K562 (cell line): ENCODE data around the gene USP22. TPM values are rescaled to one million over a fixed set of nuclear protein-coding genes. Genes with fewer than 3 reads are reported as not detected.

Source experiments
- ATAC-seq: fragments of 200-7000 bp; cut with Tn5 transposase; 3 replicates; pipeline ENCODE4 v1.9.1; 2020; ENCODE audit warnings: moderate library complexity
- BruUV-seq: library from RNA; stranded (reverse); fragments of 400-500 nt; replicated peaks from 2 replicates; lab custom pipeline; 2021; lab: Mats Ljungman, UMichigan
- CTCF ChIA-PET: fragments of 300-600 bp; formaldehyde crosslinking; extraction: SDS; loops from one replicate; lab custom pipeline; 2021; ENCODE audit warnings: low intra/inter-chr PET ratio; lab: Yijun Ruan, JAX
- POLR2A ChIA-PET: fragments of 300-600, 350-650 bp; sonication (Branson Sonifier 250); formaldehyde crosslinking; extraction: SDS; loops from one replicate; lab custom pipeline; 2021; ENCODE audit warnings: antibody characterized with exemption, inconsistent platforms; lab: Yijun Ruan, JAX
- DNase-seq, 4 experiments: peaks; one replicate each; pipeline versions ENCODE4 v3.0.0 to v3.0.0-alpha.2; 2011 to 2018; ENCODE audit warnings: low spot score in 3 of 4, mixed read lengths in 3 of 4; ENCODE audit errors: extremely low read depth in 1 of 4
- FAIRE-seq: peaks from 2 replicates; lab custom pipeline; 2011; peaks lifted over from hg19 to GRCh38; lab: Jason Lieb, UNC
- H2AFZ ChIP-seq: 2 replicates; pipeline ENCODE4 v1.6.0; 2011; ENCODE audit warnings: low read depth, low read length, control low read depth, inconsistent platforms
- H3K27ac ChIP-seq: fragments of 200-600 bp; 3 replicates; pipeline ENCODE4 v1.8.0; 2011; ENCODE audit warnings: low read depth, mild to moderate bottlenecking, control low read depth, inconsistent platforms, low read length, moderate library complexity, mixed read lengths; ENCODE audit errors: extremely low read depth
- H3K27me3 ChIP-seq, 2 experiments: fragments of 300-600 bp in 1 of 2; 2 replicates in 1 of 2; 3 replicates in 1 of 2; pipeline versions ENCODE4 v1.6.0 to v1.8.0; 2011; ENCODE audit warnings: inconsistent platforms in 2 of 2, low read length in 2 of 2, mild to moderate bottlenecking in 1 of 2, mixed read lengths in 1 of 2, moderate library complexity in 1 of 2; ENCODE audit not compliant: control insufficient read depth in 2 of 2, insufficient read depth in 2 of 2
- H3K36me3 ChIP-seq: fragments of 300-600 bp; 3 replicates; pipeline ENCODE4 v1.8.0; 2011; ENCODE audit warnings: mild to moderate bottlenecking, low read length, inconsistent platforms; ENCODE audit not compliant: control insufficient read depth, insufficient read depth
- H3K4me1 ChIP-seq, 2 experiments: fragments of 200-600 bp in 1 of 2; replicated peaks in 1 of 2; 2 replicates in 1 of 2; 3 replicates in 1 of 2; pipeline versions ENCODE4 v1.5.1 to v1.8.0; 2011; ENCODE audit warnings: inconsistent platforms in 2 of 2, low read length in 2 of 2, mild to moderate bottlenecking in 1 of 2, mixed read lengths in 1 of 2, moderate library complexity in 1 of 2; ENCODE audit not compliant: control insufficient read depth in 2 of 2, insufficient read depth in 2 of 2
- H3K4me2 ChIP-seq: 2 replicates; pipeline ENCODE4 v1.6.1; 2011; ENCODE audit warnings: low read length, control low read depth, inconsistent platforms, mixed read lengths; ENCODE audit not compliant: insufficient read depth
- H3K4me3 ChIP-seq: fragments of 200-600 bp; sonication (generic), shearing (Covaris generic); 2 replicates; pipeline ENCODE4 v1.5.1; 2016; ENCODE audit warnings: control low read depth, inconsistent platforms
- H3K79me2 ChIP-seq: fragments of 200-600 bp; 3 replicates; pipeline ENCODE4 v1.8.0; 2011; ENCODE audit warnings: low read length, inconsistent platforms; ENCODE audit not compliant: control insufficient read depth, insufficient read depth
- H3K9ac ChIP-seq, 2 experiments: 2 replicates each; pipeline versions ENCODE4 v1.6.0 to v1.6.1; 2011; ENCODE audit warnings: low read depth in 2 of 2, low read length in 2 of 2, control low read depth in 1 of 2, inconsistent platforms in 1 of 2, mild to moderate bottlenecking in 1 of 2, mixed read lengths in 1 of 2; ENCODE audit not compliant: insufficient read depth in 1 of 2
- H3K9me1 ChIP-seq: one replicate; pipeline ENCODE4 v1.6.0; 2011; ENCODE audit warnings: inconsistent platforms, mild to moderate bottlenecking, low read length, moderate library complexity; ENCODE audit not compliant: control insufficient read depth, insufficient read depth
- H3K9me3 ChIP-seq: replicated peaks from 2 replicates; pipeline ENCODE4 v1.5.1; 2011; ENCODE audit warnings: low read depth, low read length, inconsistent platforms; ENCODE audit not compliant: control insufficient read depth, insufficient read depth
- H4K20me1 ChIP-seq: replicated peaks from 2 replicates; pipeline ENCODE4 v1.6.1; 2011; ENCODE audit warnings: low read length, inconsistent platforms, mixed read lengths; ENCODE audit not compliant: control insufficient read depth, insufficient read depth
- KLF13 ChIP-seq: fragments of 450-650 bp; IDR thresholded peaks from 2 replicates; pipeline ENCODE4 v1.6.1; 2016; ENCODE audit warnings: missing genetic modification characterization, low read depth, mild to moderate bottlenecking, missing compliant biosample characterization, moderate library complexity, borderline replicate concordance
- NBN ChIP-seq: fragments of 450-650 bp; IDR thresholded peaks from 2 replicates; pipeline ENCODE4 v1.6.1; 2016; ENCODE audit warnings: low read depth, mild to moderate bottlenecking
- NCOR1 ChIP-seq: fragments of 450-650 bp; IDR thresholded peaks from 2 replicates; pipeline ENCODE4 v1.6.1; 2016; ENCODE audit warnings: mild to moderate bottlenecking, moderate library complexity
- PTBP1 ChIP-seq: fragments of 200-400 bp; formaldehyde crosslinking; IDR thresholded peaks from 2 replicates; pipeline ENCODE4 v1.6.1; 2017; ENCODE audit warnings: low read depth, low read length
- SIRT6 ChIP-seq: IDR thresholded peaks from one replicate; pipeline ENCODE4 v1.6.1; 2012; ENCODE audit warnings: low read depth, mild to moderate bottlenecking, control low read depth, inconsistent platforms, low read length, moderate library complexity
- TAL1 ChIP-seq: fragments of 450-650 bp; IDR thresholded peaks from 2 replicates; pipeline ENCODE4 v1.6.1; 2016; ENCODE audit warnings: mild to moderate bottlenecking
- ZBTB5 ChIP-seq: fragments of 450-650 bp; IDR thresholded peaks from 2 replicates; pipeline ENCODE4 v1.6.1; 2017; ENCODE audit warnings: antibody characterized with exemption
- ZNF644 ChIP-seq: fragments of 200-800 bp; sonication (Bioruptor generic); IDR thresholded peaks from 2 replicates; pipeline ENCODE4 v1.6.1; 2016; ENCODE audit warnings: low read depth, missing genetic modification characterization, missing compliant biosample characterization
- ZSCAN32 ChIP-seq: fragments of 450-650 bp; formaldehyde crosslinking; IDR thresholded peaks from 2 replicates; pipeline ENCODE4 v1.4.0; 2020; ENCODE audit warnings: mild to moderate bottlenecking, moderate library complexity
- WGBS: fragments of 100-300 bp; shearing (Covaris generic); methylation state at CpG from one replicate; pipeline ENCODE4 v1.1.6; 2016; ENCODE audit warnings: low coverage, mixed read lengths; ENCODE audit not compliant: insufficient coverage; ENCODE audit errors: missing lambda C conversion rate; 5-methylcytosine and 5-hydroxymethylcytosine counted together
- in situ Hi-C: fragments of 300-500 bp; cut with MboI; formaldehyde crosslinking; loops from 4 replicates; pipeline ENCODE4 v1.15.0; 2018; ENCODE audit warnings: inconsistent platforms, mixed read lengths
- intact Hi-C: fragments of 100-400 bp; cut with micrococcal nuclease; formaldehyde crosslinking; loops from 2 replicates; pipeline ENCODE4 v1.14.2; 2022
- polyA plus RNA-seq, 8 experiments: library from polyadenylated mRNA; depleted of rRNA in 4 of 8; stranded (reverse) in 5 of 8; unstranded in 3 of 8; fragments of >200 nt; fragmentation: Nextera tagmentation in 2 of 8; fragmentation: Illumina TruSeq in 1 of 8; extraction: Ambion mirVana in 2 of 8; extraction: Trizol in 1 of 8; gene quantifications; 2 replicates each; pipeline versions ENCODE4 v1.2.1 to v1.2.3, GENCODE V29; 2011 to 2014; ENCODE audit warnings: inconsistent platforms in 1 of 8, missing spikeins in 1 of 8
- total RNA-seq, 7 experiments: library from RNA; depleted of rRNA in 6 of 7; stranded (reverse); fragments of >200 nt in 6 of 7; fragmentation: Illumina TruSeq in 2 of 7; extraction: Trizol in 2 of 7; gene quantifications; 2 replicates each; pipeline versions ENCODE4 v1.2.1 to v1.2.3, GENCODE V29; 2011 to 2021; ENCODE audit warnings: low replicate concordance in 1 of 7

The USP22 gene
- total and polyA plus RNA-seq, 9 of the 15 experiments (the other 6 are each of a cell fraction or from before 2014, with no cell fraction given) = 6.5 to 113 (median 58.9) TPM

GRCh38 chr17:20994779-20995149 is 48.0 kb downstream of the USP22 start:
- Histone ChIP-seq H3K27ac (no peak overlapping the region), H4K20me1 (peaks cover 9% of the 10 kb centered on the region; the same call in 1 of the 2 replicates), H3K4me2 (no peak overlapping the region), H2AFZ (no peak overlapping the region), H3K9ac (no peak overlapping the region; a peak in 1 of 4 replicates), H3K4me3 (no peak overlapping the region), H3K9me3 (no peaks in the 10 kb centered on the region), H3K36me3 (peaks cover 5% of the 10 kb centered on the region; the same call in 1 of the 3 replicates), H3K4me1 (peaks cover 0 to 26% of the 10 kb centered on the region in 2 experiments; a peak in 2 of 5 replicates), H3K27me3 (no peaks in the 10 kb centered on the region), H3K79me2 (no peaks in the 10 kb centered on the region), H3K9me1 (peaks cover 3% of the 10 kb centered on the region)
- no TSS peak for BruUV-seq
- POLR2A ChIA-PET = no interaction called here
- 31% methylated on average over 5 of the region's 6 CpGs for WGBS
- intact Hi-C loops = loop anchor here (5.0 kb wide), 1 partner anchor 192 kb away; no protein-coding TSS in a partner anchor
- TF ChIP-seq KLF13 (tag) (no peak), SIRT6 (no peak), NCOR1 (no peak), TAL1 (no peak), ZBTB5 (no peak), PTBP1 (no peak), ZNF644 (no peak), ZSCAN32 (CRISPR knock-in tag) (no peak), NBN (no peak)
- ATAC-seq = no peak
- no peak for DNase-seq
- CTCF ChIA-PET = no interaction called here
- FAIRE-seq = no peak
- in situ Hi-C loops = no loop called here
